Measurements from ENCODE around the gene LCN6.

GRCh38 chr9:136700304-136700703 lies 48.0 kb downstream of the LCN6 start:
- TF ChIP-seq, protein P1, sequence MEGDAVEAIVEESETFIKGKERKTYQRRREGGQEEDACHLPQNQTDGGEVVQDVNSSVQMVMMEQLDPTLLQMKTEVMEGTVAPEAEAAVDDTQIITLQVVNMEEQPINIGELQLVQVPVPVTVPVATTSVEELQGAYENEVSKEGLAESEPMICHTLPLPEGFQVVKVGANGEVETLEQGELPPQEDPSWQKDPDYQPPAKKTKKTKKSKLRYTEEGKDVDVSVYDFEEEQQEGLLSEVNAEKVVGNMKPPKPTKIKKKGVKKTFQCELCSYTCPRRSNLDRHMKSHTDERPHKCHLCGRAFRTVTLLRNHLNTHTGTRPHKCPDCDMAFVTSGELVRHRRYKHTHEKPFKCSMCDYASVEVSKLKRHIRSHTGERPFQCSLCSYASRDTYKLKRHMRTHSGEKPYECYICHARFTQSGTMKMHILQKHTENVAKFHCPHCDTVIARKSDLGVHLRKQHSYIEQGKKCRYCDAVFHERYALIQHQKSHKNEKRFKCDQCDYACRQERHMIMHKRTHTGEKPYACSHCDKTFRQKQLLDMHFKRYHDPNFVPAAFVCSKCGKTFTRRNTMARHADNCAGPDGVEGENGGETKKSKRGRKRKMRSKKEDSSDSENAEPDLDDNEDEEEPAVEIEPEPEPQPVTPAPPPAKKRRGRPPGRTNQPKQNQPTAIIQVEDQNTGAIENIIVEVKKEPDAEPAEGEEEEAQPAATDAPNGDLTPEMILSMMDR (IDR thresholded peaks at IDR 0.05), result no peak
- TF ChIP-seq EZH2phosphoT487 (IDR thresholded peaks at IDR 0.05), result no peak
